Glomerular visceral epithelial cell (primary cell): ENCODE measurements around the gene CLPSL1.

ENCODE experiments used
- DNase-seq: peaks from one replicate; pipeline ENCODE4 v3.0.0-alpha.2; 2016; ENCODE audit errors: extremely low spot score

Gene CLPSL1

GRCh38 chr6:35757456-35758123 lies 23.2 kb upstream of the CLPSL1 start:
- DNase-seq, result peak; percentile 15

GRCh38 chr6:35759426-35759825 lies 21.4 kb upstream of the CLPSL1 start:
- DNase-seq, result no peak

GRCh38 chr6:35765739-35766138 lies 15.1 kb upstream of the CLPSL1 start:
- no peak for DNase-seq

GRCh38 chr6:35769211-35769610 lies 11.6 kb upstream of the CLPSL1 start:
- no peak for DNase-seq

GRCh38 chr6:35771343-35771627 lies 9.5 kb upstream of the CLPSL1 start:
- no peak for DNase-seq

- no peak for DNase-seq
Measured at GRCh38 chr6:35774116-35774794, 6.6 kb upstream of the CLPSL1 start.

GRCh38 chr6:35775031-35775430 lies 5.8 kb upstream of the CLPSL1 start:
- DNase-seq, result no peak

GRCh38 chr6:35776364-35777215 lies 4.2 kb upstream of the CLPSL1 start, which contains the start of gene CLPSL2:
TSS of gene CLPSL2 (plus strand) at chr6:35776598. CDS start at chr6:35776619, 21 bp downstream.
- DNase-seq, result peak; percentile 13

- DNase-seq, result no peak
Measured at GRCh38 chr6:35777356-35778102, 3.3 kb upstream of the CLPSL1 start.

GRCh38 chr6:35778437-35778836 lies 2.4 kb upstream of the CLPSL1 start:
- no peak for DNase-seq

- no peak for DNase-seq
Measured at GRCh38 chr6:35781290-35781689, 471 bp downstream of the CLPSL1 start.

- DNase-seq, result no peak
Measured at GRCh38 chr6:35782424-35782823, 1.6 kb downstream of the CLPSL1 start.

- DNase-seq, result no peak
Measured at GRCh38 chr6:35784200-35784599, 3.4 kb downstream of the CLPSL1 start.

- DNase-seq, result no peak
Measured at GRCh38 chr6:35786272-35786671, 5.5 kb downstream of the CLPSL1 start.

GRCh38 chr6:35786810-35787209 lies 6.0 kb downstream of the CLPSL1 start:
- DNase-seq, result no peak

GRCh38 chr6:35787266-35788218 lies 6.7 kb downstream of the CLPSL1 start:
- DNase-seq, result no peak

GRCh38 chr6:35788423-35788982 lies 7.7 kb downstream of the CLPSL1 start:
- no peak for DNase-seq

- no peak for DNase-seq
Measured at GRCh38 chr6:35790683-35791082, 9.9 kb downstream of the CLPSL1 start.

- DNase-seq, result no peak
Measured at GRCh38 chr6:35794536-35795452, 14.0 kb downstream of the CLPSL1 start.
